LoVo (cell line): Measurements from ENCODE around the gene IRAK1.

Experiments used
- DNase-seq: peaks from one replicate; pipeline ENCODE4 v3.0.0-alpha.2; 2016; ENCODE audit warnings: low spot score

Gene IRAK1

DNA sequence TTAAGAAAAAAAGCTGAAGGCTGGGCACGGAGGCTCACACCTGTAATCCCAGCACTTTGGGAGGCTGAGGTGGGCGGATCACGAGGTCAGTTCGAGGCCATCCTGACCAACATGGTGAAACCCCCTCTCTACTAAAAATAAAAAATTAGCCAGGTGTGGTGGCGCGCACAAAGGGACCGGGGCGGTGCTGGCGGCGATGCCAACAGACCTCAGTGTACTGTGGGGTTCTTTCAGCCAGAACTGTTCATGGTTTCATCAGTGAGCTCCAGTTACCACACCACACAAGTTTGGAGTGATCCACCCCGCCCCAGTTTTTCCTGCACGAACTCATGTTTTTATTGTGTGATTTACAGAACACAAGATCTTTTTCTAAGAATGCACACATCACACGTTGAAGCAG, 21.2 kb upstream of the IRAK1 start:
- no peak for DNase-seq

DNA sequence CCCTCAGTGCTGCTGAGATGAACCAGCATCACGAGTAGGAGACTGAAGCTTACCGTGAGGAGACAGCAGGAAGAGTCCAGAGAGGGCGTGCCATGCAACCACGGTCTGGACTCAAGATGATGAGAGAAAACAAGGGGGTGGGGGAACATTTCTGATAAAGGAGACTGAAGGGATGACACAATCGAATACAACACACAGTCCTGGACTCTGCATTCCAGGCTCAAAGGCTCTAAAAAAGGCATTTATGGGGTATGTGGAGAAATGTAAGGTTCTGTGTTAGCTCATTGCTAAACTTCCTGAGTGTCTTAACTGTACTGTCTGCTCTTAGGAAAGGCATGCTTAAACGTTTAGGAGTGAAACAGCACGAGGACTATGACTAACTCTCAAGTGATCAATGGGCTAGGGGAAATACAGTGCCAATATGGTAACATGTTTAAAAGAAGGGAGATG, 20.6 kb upstream of the IRAK1 start:
- DNase-seq: no peak

- DNase-seq: no peak
Measured at GRCh38 chrX:154039577-154039976, 19.9 kb upstream of the IRAK1 start.

DNA sequence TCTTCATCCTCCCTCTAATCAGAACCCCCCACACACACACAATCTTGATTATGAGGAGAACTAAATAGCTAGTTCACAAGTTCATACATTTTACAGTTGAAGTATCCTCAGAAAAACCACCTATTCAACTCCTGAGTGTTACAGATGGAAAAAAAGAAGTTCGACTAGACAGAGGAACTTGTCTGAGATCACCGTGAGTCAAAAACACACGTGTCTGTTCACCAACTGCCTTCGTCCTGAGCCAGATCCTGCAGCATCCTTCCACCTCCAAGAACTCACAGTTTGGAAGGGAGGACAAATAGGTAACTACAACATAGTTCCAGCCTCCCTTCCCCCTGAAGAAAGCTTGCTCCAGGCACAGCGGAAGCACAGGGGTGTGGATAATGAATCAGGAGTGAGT, 19.0 kb upstream of the IRAK1 start:
- no peak for DNase-seq

GRCh38 chrX:154037754-154038153, 18.1 kb upstream of the IRAK1 start:
- no peak for DNase-seq

DNA sequence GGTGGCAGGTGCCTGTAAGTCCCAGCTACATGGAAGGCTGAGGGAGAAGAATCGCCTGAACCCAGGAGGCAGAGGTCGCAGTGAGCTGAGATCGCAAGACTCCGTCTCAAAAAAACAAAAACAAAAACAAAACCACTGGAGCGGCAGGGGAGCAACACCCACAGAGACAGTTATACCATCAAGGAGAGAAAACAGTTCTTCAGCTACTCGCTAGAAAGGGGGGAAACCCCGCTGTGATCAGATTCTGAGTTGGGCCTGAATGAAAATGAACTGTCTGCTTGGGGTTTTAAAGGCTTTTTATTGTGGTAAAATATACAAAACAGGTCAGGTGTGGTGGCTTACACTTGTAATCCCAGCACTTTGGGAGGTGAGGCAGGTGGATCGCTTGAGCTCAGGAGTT, 16.8 kb upstream of the IRAK1 start:
- no peak for DNase-seq

DNA sequence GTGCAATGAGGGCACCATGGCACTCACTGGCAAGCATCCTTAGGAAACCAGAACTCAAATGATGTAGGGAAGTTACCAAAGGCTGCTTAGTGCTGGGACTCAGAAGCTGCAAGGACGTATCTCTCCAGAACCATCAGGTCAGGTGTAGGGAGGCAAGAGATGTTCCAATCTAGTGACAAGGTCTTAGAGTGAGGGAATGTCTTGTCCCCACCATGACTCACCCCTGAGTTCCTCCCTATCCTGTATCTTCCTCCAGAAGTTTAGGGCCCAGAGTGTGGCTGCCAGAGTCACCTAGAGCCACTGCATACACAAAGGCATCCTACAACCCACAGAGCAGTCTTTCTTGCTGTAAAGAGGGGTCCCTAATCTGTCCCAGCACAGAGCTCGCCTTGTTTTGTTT, 14.1 kb upstream of the IRAK1 start:
- DNase-seq: no peak

GRCh38 chrX:154032653-154033052, 13.0 kb upstream of the IRAK1 start:
- DNase-seq: no peak

- DNase-seq: no peak
Measured at GRCh38 chrX:154032160-154032559, 12.5 kb upstream of the IRAK1 start.

- DNase-seq: no peak
Measured at GRCh38 chrX:154030715-154031305, 11.1 kb upstream of the IRAK1 start.

DNA sequence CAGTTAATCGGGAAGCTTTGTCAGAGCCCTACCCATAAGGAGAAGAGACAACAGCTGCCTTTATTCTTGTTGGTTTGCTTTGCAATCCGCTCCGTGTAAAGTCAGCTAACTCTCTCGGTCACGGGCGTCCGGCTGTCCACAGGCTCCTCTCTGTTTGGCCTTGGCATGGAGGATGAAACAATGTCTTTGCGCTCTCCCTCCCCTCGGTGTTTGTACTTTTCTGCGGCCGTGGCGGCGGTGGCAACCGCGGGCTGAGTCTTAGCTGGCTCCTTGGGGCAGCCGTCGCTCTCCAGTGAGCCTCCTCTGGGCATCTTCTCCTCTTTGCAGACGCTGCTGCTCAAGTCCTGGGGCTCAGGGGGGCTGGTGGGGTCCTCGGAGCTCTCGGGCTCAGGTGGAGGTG, 10.6 kb upstream of the IRAK1 start:
- DNase-seq: no peak

DNA sequence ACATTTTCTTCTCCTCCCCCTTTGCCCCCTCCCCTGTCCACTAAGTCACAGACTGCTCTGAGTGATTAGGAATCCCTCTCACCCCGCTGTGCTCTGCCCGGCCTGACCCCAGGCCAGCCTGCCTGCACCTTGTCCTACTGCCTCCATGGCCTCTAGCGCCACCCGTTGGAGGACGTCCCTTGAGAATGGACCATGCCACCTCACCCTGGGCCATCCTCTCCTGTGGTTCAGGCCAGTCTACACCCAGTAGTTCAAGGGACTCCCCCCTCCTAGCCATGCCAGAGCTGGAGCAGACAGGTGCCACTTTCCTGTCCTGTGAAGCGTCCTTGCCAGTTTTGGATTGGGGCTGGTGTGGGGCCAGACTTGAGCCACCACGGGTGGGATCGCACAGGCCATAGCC, 9.7 kb upstream of the IRAK1 start:
- DNase-seq: no peak

DNA sequence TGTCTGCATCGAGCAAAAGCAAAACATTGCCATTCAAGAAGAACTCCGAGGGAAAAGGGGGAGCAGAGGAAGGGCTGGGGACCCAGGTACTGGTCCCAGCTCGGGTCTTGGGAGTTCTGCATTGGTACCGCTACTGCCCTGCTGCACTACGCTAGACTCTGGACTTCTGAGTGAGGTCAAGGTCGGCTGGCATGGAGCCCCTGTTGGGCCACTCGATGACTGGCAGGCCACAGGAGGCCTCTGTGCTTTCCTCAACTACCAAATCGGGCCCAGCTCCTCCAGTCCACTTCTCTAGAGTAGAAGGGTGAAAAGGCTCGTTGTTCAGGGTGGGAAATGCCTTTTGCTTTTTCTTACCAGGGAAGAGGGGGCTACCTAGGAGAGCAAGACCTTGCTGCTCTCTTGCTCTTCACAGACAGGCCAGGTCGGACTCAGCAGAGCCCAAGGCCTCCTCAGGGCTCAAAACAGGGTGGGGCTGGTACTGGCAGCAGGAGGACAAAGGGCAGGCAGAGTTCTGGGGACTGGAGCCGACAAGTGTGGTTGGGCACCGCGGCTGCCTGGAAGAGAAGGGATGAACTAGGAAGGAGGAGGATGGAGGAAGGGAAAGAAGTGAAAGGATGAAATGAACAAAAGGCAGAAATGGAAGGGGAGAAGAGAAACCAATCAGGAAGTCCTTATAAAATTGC, 8.9 kb upstream of the IRAK1 start:
- DNase-seq: no peak

DNA sequence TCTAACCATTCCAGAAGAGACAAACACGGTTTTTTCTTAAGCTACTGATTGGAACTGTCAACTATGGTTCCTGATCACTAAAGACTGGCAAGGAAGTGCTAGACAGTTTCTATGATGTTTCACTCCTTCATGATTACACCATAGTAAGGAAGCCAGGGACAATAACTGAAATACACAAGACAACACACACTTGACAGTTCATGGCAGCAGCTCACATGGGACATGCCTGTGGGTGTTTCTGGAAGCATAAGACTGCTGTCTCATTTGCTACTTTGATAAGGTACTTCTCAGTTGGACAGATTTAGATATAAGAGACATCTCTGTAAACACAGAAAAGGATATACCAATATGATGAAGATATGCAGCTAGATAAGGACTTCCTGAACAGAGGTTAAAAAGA, 8.3 kb upstream of the IRAK1 start:
- DNase-seq: no peak

DNA sequence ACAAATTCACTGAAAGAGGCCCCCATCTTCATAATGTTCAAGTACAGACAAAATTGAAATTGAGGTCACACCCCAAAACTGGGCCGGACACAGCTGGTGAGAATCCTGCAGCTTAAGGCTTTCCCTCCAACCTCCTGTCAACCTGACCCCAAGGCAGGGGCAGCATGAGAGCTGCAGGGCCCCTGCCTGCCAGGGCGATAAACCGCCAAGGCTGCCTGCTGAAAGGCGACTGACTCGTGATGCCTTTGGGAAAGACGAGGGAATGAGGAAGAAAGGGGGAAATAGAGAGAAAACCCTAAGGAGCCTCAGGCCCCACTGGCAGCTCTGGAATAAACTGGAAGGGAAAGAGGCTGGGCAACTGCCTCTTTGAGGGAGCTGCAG, 7.3 kb upstream of the IRAK1 start:
- no peak for DNase-seq

- DNase-seq: no peak
Measured at GRCh38 chrX:154026136-154027021, 6.7 kb upstream of the IRAK1 start.

GRCh38 chrX:154025230-154025629, 5.5 kb upstream of the IRAK1 start:
- no peak for DNase-seq

GRCh38 chrX:154024271-154024670, 4.6 kb upstream of the IRAK1 start:
- DNase-seq: no peak

- no peak for DNase-seq
Measured at GRCh38 chrX:154023276-154024000, 3.7 kb upstream of the IRAK1 start.

DNA sequence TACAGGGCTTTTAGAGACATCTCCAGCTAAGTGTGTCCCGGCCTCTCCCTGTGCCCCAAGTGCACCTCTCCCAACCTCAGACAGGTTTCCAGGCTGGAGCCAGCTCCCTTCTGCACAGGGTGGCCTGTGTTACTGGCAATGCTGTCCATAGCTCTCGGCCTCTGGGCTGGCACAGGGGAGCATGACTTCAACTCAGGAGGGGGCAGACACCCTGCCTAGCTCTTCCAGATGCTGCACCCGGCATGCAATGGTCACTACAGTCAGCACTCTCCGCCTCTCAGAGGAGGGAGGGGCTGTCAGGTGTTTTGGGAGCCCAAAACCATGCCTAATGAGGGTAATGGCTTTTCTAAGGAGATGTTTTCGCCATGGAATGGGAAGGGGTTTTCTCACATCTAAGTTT, 2.4 kb upstream of the IRAK1 start:
- no peak for DNase-seq

- DNase-seq: no peak
Measured at GRCh38 chrX:154021131-154021611, 1.5 kb upstream of the IRAK1 start.

- DNase-seq: no peak
Measured at GRCh38 chrX:154020536-154021115, 924 bp upstream of the IRAK1 start.
